Adipose tissue (tissue), 3 donors: ENCODE measurements around the gene ABHD12. TPM values are rescaled to one million over a fixed set of nuclear protein-coding genes. Genes with fewer than 3 reads are reported as not detected.
"Not testable (repeated sequence)": the region's sequence is repeated elsewhere in the genome, so short reads cannot be mapped to it uniquely, and the experiment has no call there.

Source experiments
- H3K27ac ChIP-seq: one replicate; pipeline ENCODE4 v1.5.1; 2013; ENCODE audit warnings: low read depth, low read length
- WGBS, 3 donors: extraction: QIAGEN DNeasy Blood & Tissue Kit; methylation state at CpG; one replicate each; pipeline ENCODE4 v1.1.7; 2013; 5-methylcytosine and 5-hydroxymethylcytosine counted together
- polyA plus RNA-seq, 3 donors: library from polyadenylated mRNA; stranded (reverse); fragments of 200-250 nt; gene quantifications; one replicate each; pipeline ENCODE4 v1.2.3, GENCODE V29; 2013
- donor health status: healthy with polysubstance abuse.
- donor health status: Bipolar disorder and iron deficiency.
- donor health status: healthy.

Gene ABHD12
- polyA plus RNA-seq, 3 donors, result 31.0 to 35.7 (median 33.0) TPM

- WGBS, 3 donors, result 86 to 91% (median 88%) methylated on average over 8 of the region's 8 CpGs
- no peak overlapping the region for H3K27ac ChIP-seq
Measured at GRCh38 chr20:25315418-25316210, 75.0 kb downstream of the ABHD12 start.

GRCh38 chr20:25314497-25315417 lies 75.9 kb downstream of the ABHD12 start:
- no peak overlapping the region for H3K27ac ChIP-seq
- WGBS, 3 donors, result 86 to 95% (median 95%) methylated on average over 17 of the region's 17 CpGs

GRCh38 chr20:25313593-25313992 lies 77.0 kb downstream of the ABHD12 start:
- 83 to 92% (median 87%) methylated on average over 2 of the region's 2 CpGs for WGBS, 3 donors
- no peak overlapping the region for H3K27ac ChIP-seq

GRCh38 chr20:25312716-25313115 lies 77.9 kb downstream of the ABHD12 start:
- WGBS, 3 donors, result 91 to 94% (median 94%) methylated on average over 22 to 30 of the region's 33 CpGs
- H3K27ac ChIP-seq, result not testable (repeated sequence)

GRCh38 chr20:25310921-25311728 lies 79.5 kb downstream of the ABHD12 start:
- WGBS, 3 donors, result 62 to 84% (median 67%) methylated on average over 6 of the region's 6 CpGs
- no peak overlapping the region for H3K27ac ChIP-seq

GRCh38 chr20:25310268-25310920 lies 80.2 kb downstream of the ABHD12 start:
- no peak overlapping the region for H3K27ac ChIP-seq
- WGBS, 3 donors, result 17 to 49% (median 22%) methylated on average over 6 of the region's 6 CpGs

GRCh38 chr20:25309395-25310267 lies 81.0 kb downstream of the ABHD12 start:
- WGBS, 3 donors, result 66 to 84% (median 76%) methylated on average over 18 of the region's 18 CpGs
- H3K27ac ChIP-seq, result no peak overlapping the region

GRCh38 chr20:25308671-25309394 lies 81.8 kb downstream of the ABHD12 start:
- H3K27ac ChIP-seq, result no peak overlapping the region
- WGBS, 3 donors, result 82 to 86% (median 86%) methylated on average over 17 of the region's 17 CpGs

- no peak overlapping the region for H3K27ac ChIP-seq
- WGBS, 3 donors, result 92 to 93% (median 93%) methylated on average over 13 of the region's 13 CpGs
Measured at GRCh38 chr20:25308083-25308491, 82.5 kb downstream of the ABHD12 start.

GRCh38 chr20:25306991-25307903 lies 83.4 kb downstream of the ABHD12 start:
- WGBS, 3 donors, result 94 to 97% (median 94%) methylated on average over 10 of the region's 10 CpGs
- no peak overlapping the region for H3K27ac ChIP-seq

- 88 to 90% (median 90%) methylated on average over 11 of the region's 11 CpGs for WGBS, 3 donors
- H3K27ac ChIP-seq, result no peak overlapping the region
Measured at GRCh38 chr20:25304025-25304549, 86.5 kb downstream of the ABHD12 start.

- 95 to 96% (median 95%) methylated on average over 12 of the region's 12 CpGs for WGBS, 3 donors
- H3K27ac ChIP-seq, result no peak overlapping the region
Measured at GRCh38 chr20:25303292-25304024, 87.2 kb downstream of the ABHD12 start.

GRCh38 chr20:25302596-25302995 lies 88.0 kb downstream of the ABHD12 start:
- 90 to 94% (median 94%) methylated on average over 5 to 6 of the region's 6 CpGs for WGBS, 3 donors
- no peak overlapping the region for H3K27ac ChIP-seq

GRCh38 chr20:25301357-25301920 lies 89.2 kb downstream of the ABHD12 start:
- WGBS, 3 donors, result 89 to 92% (median 91%) methylated on average over 9 of the region's 9 CpGs
- no peak overlapping the region for H3K27ac ChIP-seq
